Measurements from ENCODE around the gene CYP2W1. TPM values are rescaled to one million over a fixed set of nuclear protein-coding genes. Genes with fewer than 3 reads are reported as not detected.

CYP2W1 gene
- total and polyA plus RNA-seq, 8 donors = 0.12 to 0.76 (median 0.35) TPM; not detected in 1

- no peak for TF ChIP-seq CTCF (IDR thresholded peaks at IDR 0.05)
- H3K27ac ChIP-seq = peak overlapping the region; percentile 93 to 99 (median 98)
- no peaks in the 10 kb centered on the region for H3K27me3 ChIP-seq
- H3K4me1 ChIP-seq = peaks cover 43 to 51% (median 50%) of the 10 kb centered on the region in 3 donors
- intact Hi-C loops (cut with DNase I) = no loop called here
- peak in 2 of 4 donors; percentile 2 to 3 for ATAC-seq
- H3K9me3 ChIP-seq = no peaks in the 10 kb centered on the region
- DNase-seq = peak in 1 of 6 donors; percentile 52
- no peak for FAIRE-seq
- H3K4me3 ChIP-seq = peak overlapping the region; percentile 97 to 100 (median 100)
- 19 to 27% methylated on average over 28 of the region's 28 CpGs for WGBS, 2 donors
- H3K36me3 ChIP-seq = peaks cover 0 to 8% (median 4%) of the 10 kb centered on the region in 3 donors
Measured at GRCh38 chr7:975702-976473, 7.1 kb upstream of the CYP2W1 start.

GRCh38 chr7:976901-977325 is 6.1 kb upstream of the CYP2W1 start:
- no peak for DNase-seq
- intact Hi-C loops (cut with DNase I) = no loop called here
- Histone ChIP-seq H3K27me3 (no peaks in the 10 kb centered on the region), H3K36me3 (peaks cover 0 to 6% (median 1%) of the 10 kb centered on the region in 3 donors), H3K4me3 (no peak overlapping the region), H3K4me1 (peaks cover 43 to 51% (median 49%) of the 10 kb centered on the region in 3 donors), H3K27ac (peak overlapping the region; percentile 93 to 99 (median 98)), H3K9me3 (no peaks in the 10 kb centered on the region)
- 29 to 44% methylated on average over 19 of the region's 19 CpGs for WGBS, 2 donors
- peak in 3 of 4 donors; percentile 1 to 2 (median 2) for ATAC-seq
- no peak for TF ChIP-seq CTCF (IDR thresholded peaks at IDR 0.05)
- FAIRE-seq = no peak

DNA sequence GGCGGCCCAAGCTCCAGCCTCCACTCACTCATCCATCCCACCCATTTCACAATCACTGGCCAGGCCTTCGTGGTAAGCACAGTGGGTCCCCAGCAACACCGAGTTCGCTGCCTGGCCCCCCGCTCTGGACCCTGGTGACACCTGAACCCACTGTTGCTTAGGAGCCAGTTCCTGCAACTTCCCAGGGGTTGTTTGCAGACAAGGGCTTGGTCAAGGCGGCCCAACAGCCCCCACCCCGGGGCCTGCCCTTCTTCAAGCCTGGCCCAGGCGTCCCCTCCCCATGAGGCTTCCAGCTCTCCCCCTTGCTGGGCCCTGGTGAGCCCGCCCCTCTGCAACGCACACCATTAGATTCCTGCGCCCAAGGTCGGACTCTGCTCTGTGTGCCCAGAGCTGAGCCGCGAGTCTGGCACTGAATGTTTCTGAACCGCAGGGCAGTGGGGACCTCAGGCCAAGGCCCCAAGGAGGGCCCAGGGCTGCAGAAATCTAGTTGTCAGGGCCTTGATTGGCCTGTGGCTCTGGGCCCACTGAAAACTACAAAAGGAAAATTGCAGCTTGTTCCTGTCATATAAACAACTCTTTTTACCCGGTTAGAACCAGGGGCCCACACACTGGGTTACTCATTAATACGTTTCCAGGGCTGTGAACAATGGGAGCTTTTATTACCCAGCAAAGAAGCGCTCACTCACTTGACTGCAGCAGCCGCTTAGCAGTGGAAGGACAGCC is 5.5 kb upstream of the CYP2W1 start:
- intact Hi-C loops (cut with DNase I) = no loop called here
- Histone ChIP-seq H3K36me3 (peaks cover 0 to under 1% (median 0%) of the 10 kb centered on the region in 3 donors), H3K4me1 (peaks cover 43 to 48% (median 43%) of the 10 kb centered on the region in 3 donors), H3K27me3 (no peaks in the 10 kb centered on the region), H3K4me3 (peak overlapping the region in 1 of 4 donors; percentile 5), H3K9me3 (no peaks in the 10 kb centered on the region), H3K27ac (peak overlapping the region; percentile 93 to 99 (median 98))
- ATAC-seq (peak; percentile 44 to 71 (median 68)), FAIRE-seq (no peak), DNase-seq (peak; percentile 76 to 91 (median 80))
- 15 to 20% methylated on average over 17 to 19 of the region's 19 CpGs for WGBS, 2 donors
- no peak for TF ChIP-seq CTCF (IDR thresholded peaks at IDR 0.05)

DNA sequence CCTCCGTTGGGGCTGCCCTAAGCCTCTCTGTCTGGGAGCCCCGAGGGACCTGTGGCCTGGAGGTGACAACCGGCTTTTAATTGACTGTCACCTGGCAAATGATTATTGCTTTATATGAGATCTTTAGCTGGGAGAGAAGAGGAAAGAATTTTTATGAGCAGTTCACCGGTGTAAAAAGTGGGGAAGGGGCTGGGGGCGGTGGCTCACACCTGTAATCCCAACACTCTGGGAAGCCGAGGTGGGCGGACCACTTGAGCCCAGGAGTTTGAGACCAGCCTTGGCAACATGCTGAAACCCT is 5.0 kb upstream of the CYP2W1 start:
- no peak for TF ChIP-seq CTCF (IDR thresholded peaks at IDR 0.05)
- FAIRE-seq (no peak), DNase-seq (peak in 3 of 6 donors; percentile 26 to 63 (median 31)), ATAC-seq (no peak)
- Histone ChIP-seq H3K4me1 (peaks cover 40 to 43% (median 41%) of the 10 kb centered on the region in 3 donors), H3K9me3 (no peaks in the 10 kb centered on the region), H3K36me3 (no peaks in the 10 kb centered on the region), H3K27me3 (no peaks in the 10 kb centered on the region), H3K4me3 (no peak overlapping the region), H3K27ac (peak overlapping the region; percentile 93 to 99 (median 98))
- 23 to 36% methylated on average over 7 of the region's 7 CpGs for WGBS, 2 donors
- intact Hi-C loops (cut with DNase I) = no loop called here

All from pancreas (tissue), 10 donors.